Activated CD4-positive, alpha-beta T cell treated with anti-CD3 and anti-CD28 coated beads, Interleukin-2, amount 50 U/mL, for 24 hours (primary cell): ENCODE results near the gene RAMP3.

Source experiments
- DNase-seq, 2 donors: peaks; one replicate each; pipeline ENCODE4 v3.0.0-alpha.2; 2020; ENCODE audit warnings: low read depth in 1 of 2, low spot score in 1 of 2

RAMP3 gene

DNA sequence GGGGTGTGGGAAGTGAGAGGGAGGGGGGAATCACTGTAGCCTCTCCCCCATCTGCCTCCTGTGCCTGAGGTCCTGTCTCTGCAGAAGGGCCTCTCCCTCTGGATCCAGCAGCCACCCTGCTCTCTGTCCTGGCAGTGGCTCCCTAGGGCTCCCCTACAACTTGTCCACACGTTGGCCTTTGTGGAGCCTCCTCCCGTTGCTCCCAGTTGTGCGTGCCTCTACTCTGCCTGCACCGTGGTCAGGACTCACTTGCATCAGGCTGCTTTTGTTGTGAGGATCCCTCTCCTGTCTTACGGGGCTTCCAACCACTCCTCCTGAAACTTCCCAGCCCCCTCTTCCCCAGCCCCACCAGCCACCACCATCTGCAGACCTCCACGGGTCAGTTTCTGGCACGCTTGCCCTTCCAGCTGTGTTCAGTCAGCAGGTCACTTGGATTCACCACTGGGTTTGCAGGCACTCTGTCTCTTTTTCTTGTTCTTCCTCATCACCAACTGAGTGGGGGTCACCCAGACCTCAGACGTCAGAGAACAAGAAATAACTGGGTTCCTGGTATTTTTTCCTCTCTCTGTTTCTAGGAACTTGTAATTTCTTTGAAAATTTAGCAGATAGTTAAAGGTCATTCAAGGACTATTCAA is 62.3 kb downstream of the RAMP3 start:
- DNase-seq: no peak

DNA sequence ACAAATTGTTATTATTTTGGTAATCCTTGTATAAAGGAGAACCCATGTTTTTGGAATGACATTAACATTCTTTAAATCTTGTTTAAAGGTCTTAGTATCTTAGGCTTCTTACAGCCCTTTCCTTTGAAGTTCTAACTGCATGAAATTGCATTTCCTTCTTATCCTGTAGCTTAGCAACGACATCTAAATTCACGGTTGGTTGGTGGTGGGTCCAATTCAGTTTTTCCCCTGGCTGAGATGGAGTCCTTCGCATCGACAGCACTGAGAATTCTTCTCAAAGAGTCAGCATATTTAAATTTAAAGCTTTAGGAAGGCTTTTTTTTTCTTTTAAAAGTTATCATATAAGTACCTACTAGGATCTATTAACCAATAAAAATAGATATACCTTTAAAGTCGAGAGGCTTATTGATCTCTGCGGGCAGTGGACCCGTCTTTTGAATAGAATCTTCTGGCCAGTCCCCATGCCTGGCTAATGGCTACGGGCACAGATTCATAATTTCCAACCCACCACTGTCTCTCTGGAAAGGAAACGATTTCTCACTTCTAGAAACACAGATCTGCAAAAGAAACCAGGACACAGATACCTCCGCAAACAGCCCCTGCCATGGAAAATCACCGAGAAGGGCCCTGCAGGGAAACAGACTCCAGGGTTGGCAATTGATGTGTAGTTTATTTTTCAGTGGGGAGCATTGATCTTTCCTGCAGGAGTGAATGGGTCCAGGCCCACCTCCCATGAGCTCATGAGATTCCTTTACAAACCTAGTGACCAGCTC is 63.4 kb downstream of the RAMP3 start:
- DNase-seq: no peak

DNA sequence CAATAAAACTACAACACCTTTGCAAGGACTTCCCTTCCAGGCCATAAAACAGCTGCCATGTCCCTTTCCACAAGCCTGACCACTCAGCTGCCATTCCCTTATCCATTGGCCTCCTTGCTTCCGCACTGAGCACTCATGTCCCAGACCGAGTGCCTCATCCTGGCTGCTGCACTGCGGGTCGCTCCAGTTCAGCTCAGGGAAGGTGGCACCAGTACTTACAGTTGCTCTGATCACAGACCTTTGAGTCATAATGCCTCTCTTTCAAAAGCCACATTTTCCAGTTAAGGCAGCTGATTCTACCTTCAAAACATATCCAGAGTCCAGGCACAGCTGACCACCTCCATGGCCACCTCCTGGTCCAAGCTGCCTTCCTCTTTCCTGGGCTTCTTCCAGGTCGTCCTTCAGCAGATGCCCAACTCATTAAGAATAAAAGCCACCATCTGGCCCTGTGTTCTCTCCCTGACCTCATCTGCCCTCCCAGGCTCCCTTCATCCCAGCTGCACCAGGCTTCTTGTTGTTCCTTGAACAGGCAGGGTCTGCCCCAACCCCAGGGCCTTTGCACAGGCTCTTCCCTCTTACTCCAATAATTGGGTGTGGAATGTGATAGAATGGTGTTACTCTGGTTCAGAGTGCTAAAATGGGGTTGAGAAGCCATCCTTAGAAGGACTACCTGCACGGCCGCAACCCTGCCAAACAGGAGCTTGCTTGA is 64.5 kb downstream of the RAMP3 start:
- DNase-seq: no peak

DNA sequence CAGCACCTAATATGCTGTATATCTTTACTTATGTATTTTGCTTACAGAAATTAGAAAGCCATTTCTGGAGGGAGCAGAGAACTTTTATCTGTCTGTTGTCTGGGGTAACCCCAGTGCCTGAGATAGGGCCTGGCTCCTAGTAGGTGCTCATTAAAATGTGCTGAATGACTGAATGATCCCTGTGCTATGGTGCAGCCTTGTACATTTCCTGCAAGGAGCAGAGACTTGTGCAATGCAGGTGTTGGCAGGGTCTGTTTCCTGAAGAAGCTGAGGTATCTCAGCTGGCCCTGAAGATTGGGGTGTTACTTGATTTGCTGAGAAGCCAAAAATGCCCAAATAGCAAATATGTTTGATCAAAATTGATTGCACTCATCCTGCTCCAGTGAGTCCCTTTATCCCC is 65.5 kb downstream of the RAMP3 start:
- no peak for DNase-seq

DNA sequence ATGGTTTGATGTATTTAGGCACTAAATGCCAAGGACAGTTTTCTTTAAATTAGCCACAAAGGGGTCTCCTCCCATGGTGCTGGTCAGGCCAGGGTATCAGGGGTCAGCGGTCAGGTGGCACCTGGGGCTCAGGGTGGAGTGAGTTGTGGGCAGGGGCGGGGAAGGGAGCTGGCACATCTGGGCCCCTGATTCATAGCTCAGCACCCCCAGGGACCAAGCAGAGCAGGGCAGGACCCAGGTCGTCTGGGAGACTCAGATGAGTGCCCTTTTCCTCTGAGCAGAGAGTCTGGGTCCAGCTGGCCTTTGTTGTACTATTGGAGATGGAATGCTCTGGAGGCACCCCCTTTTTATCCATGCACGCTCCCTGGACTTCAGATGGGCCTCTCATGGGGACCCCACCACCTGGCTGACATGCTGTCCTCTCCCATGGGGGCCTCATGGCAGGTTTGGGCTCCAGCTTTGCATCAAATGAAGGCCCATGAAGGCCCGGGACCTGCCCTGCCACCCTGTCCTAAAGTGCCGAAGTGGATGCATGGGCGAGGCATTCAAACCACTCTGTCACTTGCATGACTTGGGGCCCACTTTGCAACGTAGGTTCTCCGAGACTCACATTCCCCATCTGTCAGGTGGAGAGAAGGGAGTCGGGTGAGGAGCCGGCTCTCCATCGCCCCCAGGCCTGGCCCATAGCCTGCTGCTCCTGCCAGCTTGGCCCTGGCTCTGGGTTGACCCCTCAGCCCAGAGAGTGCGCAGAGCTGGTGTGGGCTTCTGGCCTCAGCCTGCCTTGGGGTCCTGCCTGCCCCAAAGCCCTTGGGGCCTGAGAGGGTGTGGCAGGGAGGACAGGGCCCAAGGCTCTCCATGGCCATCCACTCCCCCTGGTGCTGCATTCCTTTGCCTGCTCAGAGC is 66.4 kb downstream of the RAMP3 start:
- DNase-seq: no peak

DNA sequence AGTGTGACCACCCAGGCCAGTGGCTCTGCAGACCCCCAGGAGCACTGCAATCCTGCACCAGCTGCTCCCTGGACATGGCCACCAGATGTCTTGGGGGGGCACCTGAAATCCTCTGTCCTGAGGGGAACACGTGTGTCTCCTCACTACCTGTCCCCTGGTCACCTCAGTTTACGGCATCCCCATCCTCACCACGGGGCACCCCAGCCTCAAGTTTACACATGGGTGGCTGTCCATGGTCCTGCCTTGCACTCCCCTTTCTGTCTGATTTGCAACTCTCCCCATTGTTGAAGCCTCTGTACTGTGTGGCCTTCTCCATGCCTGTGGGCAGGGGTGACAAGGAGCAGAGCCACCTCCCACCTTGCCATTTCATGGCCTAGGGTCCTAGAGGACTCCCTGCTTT is 67.2 kb downstream of the RAMP3 start:
- no peak for DNase-seq

DNA sequence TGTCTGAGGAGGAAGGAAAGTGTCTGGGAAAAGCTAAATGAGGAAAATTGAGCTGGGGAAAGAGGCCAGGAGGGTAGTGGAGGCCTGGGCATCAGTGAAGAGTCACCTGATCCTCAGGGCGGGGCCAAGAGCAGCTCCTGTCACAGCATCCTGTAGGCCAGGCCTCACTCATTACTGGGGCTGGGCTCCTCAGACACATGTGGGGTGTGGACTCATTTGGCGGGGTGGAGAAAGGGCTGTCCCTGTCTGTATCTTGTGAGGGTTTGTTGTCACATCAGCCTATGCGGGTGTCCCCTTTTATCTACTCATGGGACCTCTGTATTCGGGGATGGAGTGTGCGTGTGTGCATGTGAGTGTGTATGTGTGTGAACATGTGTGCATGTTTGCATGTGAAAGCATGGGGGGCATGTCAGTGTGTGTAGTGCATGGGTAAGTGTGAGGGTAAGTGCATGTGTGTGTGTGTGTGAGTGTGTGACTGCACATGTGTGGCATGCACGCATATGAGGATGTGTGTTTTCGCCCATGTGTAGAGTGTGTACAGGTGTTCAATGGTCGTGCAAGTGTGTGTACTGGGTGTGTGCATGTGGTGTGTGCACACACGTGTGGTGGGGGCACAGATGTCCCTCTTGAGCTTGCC is 67.8 kb downstream of the RAMP3 start:
- DNase-seq: no peak

DNA sequence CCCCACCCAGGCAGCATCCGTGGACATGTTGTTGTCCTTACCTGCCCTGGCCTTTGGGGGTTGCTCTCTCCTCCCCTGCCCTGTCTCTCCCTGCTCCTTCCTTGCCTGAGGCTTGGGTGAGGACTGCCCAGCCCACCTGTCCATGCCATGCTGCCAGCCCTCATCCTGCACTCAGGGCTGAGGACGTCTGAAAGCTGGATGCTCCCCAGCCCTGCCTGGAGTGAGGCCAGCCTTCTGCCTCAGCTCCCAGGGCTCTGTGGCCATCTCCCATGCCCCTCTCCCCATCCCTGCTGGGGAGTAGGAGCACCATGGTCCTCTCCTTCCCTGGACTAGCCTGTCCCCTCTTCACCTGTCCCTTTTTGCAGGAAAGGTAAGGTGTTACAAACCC is 68.4 kb downstream of the RAMP3 start:
- no peak for DNase-seq

DNA sequence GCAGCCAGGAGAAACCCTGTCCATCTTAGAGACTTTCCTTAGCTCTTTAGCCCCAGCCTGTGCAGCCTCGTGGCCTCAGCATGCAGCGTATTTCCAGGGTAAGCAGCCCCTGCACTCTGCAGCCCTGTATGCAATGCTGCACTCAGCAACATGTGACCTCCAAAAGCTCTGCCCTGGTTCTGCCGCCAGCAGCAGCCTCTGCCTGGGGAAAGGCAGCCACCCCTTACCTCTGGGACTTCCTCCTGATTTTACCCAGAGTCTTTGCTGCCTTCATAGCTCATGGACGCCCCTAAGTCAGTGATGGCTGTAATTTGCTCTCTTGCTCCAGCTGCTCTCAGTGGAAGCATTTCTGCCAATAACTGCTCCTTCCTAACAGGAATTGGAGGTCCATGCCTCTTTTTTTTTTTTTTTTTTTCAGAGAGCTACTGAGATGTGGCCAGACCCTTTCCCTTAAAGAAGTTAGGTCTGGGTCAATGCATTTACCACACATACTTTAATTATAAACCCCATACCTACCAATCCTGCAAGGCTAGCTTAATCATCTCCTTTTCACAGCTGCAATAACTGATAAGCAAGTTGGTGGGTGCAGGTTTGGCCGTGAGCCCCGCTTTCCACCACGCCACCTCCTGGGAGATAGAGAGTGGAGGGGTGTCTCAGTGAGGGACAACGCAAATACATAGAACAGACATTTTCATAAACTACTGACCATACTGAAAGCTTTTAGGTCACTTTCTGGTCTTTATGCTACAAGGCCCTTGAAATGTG is 71.7 kb downstream of the RAMP3 start:
- no peak for DNase-seq

DNA sequence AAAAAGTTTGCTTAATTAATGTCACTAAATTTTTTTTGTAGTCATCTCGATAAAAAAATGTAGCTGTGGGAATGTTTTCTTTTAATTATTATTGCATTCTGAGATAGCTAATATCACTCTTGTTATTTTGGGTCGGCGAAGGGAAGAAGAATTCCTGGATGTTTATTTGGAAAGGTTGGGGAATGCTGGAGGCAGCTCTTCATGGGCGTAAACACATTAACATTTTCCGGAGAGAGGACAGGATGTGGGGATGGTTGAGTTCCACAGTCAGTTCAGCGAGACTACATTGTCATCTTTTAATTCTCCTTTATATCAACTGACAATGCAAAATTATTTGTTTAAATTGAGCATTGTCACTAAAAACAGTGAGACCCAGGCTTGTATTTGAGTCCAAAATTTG is 72.5 kb downstream of the RAMP3 start:
- DNase-seq: no peak

DNA sequence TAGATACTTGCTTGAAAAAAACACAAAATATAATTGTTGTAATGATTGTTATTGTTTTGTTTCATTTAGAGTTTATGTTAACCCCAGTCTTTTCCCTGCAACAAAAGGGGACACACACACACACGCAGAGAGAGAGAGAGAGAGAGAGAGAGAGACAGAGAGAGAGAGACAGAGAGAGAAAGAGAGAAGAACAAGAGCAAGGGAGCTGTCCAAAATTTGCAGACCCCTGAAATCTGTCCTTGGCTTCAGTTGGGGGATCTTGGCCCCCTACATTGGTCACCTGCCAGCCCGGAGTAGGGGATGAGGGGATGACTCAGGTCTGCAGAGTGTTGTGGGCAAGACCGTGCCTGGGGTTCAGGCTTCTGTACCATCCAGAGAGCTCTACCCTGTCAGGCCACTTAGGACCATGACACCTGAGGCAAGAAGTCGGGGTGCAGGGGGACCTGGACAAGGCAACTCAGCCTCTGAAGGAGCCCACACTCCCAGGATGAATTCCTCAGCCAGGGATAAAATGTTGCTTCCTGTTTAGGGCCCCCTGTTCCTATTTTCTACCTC is 73.1 kb downstream of the RAMP3 start:
- no peak for DNase-seq

DNA sequence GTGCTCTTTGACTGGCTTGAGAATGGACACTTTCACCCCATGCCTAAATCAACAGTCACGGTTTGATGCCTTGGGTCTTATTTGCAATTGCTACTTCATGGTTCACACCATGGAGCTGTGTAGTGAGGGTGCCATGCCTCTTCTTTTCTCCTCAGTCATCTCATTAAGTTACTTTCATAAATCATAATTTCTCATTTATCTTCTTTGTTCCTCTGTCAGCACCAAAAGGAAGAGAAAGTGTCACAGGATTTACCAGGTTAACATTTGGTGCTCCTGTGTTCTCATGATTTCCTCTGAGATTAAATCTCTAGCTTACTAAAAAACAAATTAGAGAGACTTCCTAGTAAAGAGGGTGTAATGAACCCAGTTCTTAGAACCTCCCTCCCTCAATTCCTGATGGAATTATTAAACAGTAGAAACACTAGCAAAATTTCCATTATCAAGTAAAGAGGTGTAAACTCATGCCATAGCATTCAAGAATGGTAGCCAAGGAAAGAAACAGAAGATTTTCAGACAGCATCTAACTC is 75.7 kb downstream of the RAMP3 start:
- DNase-seq: no peak
